Activated T-cell treated with anti-CD3 and anti-CD28 coated beads, Interleukin-2, amount 50 U/mL, for 72 hours (primary cell): ENCODE data around the gene SLC35D3. TPM values are rescaled to one million over a fixed set of nuclear protein-coding genes. Genes with fewer than 3 reads are reported as not detected.
"Not testable (repeated sequence)": the region's sequence is repeated elsewhere in the genome, so short reads cannot be mapped to it uniquely, and the experiment has no call there.

Source experiments
- ATAC-seq, 2 donors: fragments of 150-1000 bp; cut with Tn5 transposase; replicated peaks in 1 of 2; 2 replicates each; pipeline ENCODE4 v1.10.0; 2021; ENCODE audit warnings: moderate library complexity in 2 of 2, mild to moderate bottlenecking in 1 of 2
- DNase-seq, 2 donors: peaks; one replicate each; pipeline ENCODE4 v3.0.0; 2021 to 2022; ENCODE audit warnings: mixed read lengths in 1 of 2
- H3K27ac Mint-ChIP-seq: one replicate; pipeline ENCODE4 v1.8.0; 2022; ENCODE audit warnings: mild to moderate bottlenecking, moderate library complexity, mixed read lengths
- H3K27me3 Mint-ChIP-seq: one replicate; pipeline ENCODE4 v1.8.0; 2022; ENCODE audit warnings: low read depth, mixed read lengths
- H3K36me3 Mint-ChIP-seq, 2 donors: one replicate each; pipeline ENCODE4 v1.8.0; 2022; ENCODE audit warnings: mixed read lengths in 2 of 2, mild to moderate bottlenecking in 1 of 2; ENCODE audit not compliant: insufficient read depth in 2 of 2
- H3K4me1 Mint-ChIP-seq: one replicate; pipeline ENCODE4 v1.8.0; 2022; ENCODE audit warnings: low read depth, mixed read lengths
- H3K4me3 Mint-ChIP-seq, 2 donors: one replicate each; pipeline ENCODE4 v1.8.0; 2022; ENCODE audit warnings: mild to moderate bottlenecking in 2 of 2, mixed read lengths in 2 of 2, moderate library complexity in 2 of 2
- H3K9me3 Mint-ChIP-seq, 2 donors: one replicate each; pipeline ENCODE4 v1.8.0; 2022; ENCODE audit warnings: mixed read lengths in 2 of 2
- total RNA-seq, 2 donors: library from RNA; stranded (reverse); gene quantifications; one replicate each; pipeline ENCODE4 v1.2.3, GENCODE V29; 2022

Gene SLC35D3
- total RNA-seq, 2 donors from 2014 or later, result not detected

DNA sequence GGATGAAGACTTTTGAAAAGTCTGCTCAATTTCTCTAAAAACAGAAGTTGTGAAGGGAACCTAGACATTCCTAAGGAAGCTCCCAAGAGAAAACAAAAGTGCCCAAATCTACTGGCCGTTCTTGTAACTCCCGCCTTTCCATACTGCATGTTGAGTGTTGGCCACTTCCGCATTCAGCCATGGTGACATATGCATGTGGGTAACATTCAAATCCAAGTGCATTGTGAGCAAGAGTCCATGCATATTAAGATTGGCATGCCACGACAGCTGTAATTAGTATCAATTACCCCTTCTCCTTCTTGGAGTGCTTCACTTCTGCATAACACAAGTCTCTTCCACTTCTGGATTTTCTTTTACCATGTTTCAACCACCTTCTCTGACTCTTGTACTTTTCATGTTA is 8.4 kb downstream of the SLC35D3 start:
- Mint-ChIP-seq H3K27ac (no peak overlapping the region), H3K9me3 (no peaks in the 10 kb centered on the region), H3K36me3 (no peaks in the 10 kb centered on the region), H3K4me1 (no peaks in the 10 kb centered on the region), H3K4me3 (no peak overlapping the region), H3K27me3 (peaks cover 60% of the 10 kb centered on the region)
- ATAC-seq (no peak), DNase-seq (no peak)

DNA sequence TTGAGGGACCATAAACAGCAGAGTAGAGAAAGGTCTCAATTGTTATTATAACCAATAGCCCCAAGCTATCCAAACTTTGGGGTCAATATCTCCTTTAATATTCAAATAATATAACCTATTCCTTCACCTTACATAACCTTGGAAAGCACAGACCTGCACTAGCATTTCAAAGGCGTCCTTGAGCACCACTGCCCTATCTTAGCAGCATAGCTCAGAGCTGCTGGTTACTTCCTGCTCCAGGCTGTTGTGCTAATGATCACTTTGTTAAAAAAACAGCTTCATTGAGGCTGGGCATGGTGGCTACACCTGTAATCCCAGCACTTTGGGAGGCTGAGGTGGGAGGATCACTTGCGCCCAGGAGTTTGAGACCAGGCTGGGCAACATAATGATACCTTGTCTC is 10.5 kb downstream of the SLC35D3 start:
- no peaks in the 10 kb centered on the region for H3K36me3 Mint-ChIP-seq
- no peak overlapping the region for H3K27ac Mint-ChIP-seq
- no peak overlapping the region for H3K4me3 Mint-ChIP-seq
- H3K4me1 Mint-ChIP-seq, result no peaks in the 10 kb centered on the region
- no peaks in the 10 kb centered on the region for H3K9me3 Mint-ChIP-seq
- peaks cover 60% of the 10 kb centered on the region for H3K27me3 Mint-ChIP-seq
- DNase-seq (no peak), ATAC-seq (no peak)

DNA sequence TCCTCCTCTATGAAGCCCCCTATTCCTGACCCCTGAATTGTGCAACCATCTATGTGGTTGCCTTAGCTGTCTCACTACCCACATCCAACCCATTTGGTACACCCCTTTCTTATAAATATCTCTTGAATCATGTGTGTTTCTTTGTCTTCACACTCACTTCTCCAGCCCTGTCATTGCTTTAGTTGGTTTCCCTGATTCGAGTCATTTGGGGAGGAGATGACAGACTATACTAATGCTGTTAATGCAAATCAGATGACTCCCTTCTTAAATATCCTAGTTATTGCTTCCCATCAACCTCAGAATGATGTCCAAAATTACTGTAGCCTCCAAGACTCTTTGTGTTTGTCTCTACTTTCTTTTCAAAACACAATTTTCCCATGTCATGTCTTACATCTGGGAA is 23.0 kb downstream of the SLC35D3 start:
- peaks cover 5 to 11% of the 10 kb centered on the region in 2 donors for H3K36me3 Mint-ChIP-seq
- H3K27me3 Mint-ChIP-seq, result peaks cover 7% of the 10 kb centered on the region
- H3K4me1 Mint-ChIP-seq, result no peaks in the 10 kb centered on the region
- ATAC-seq (peak; percentile 76), DNase-seq (no peak)
- peaks cover 4 to 12% of the 10 kb centered on the region in 2 donors for H3K9me3 Mint-ChIP-seq
- no peak overlapping the region for H3K27ac Mint-ChIP-seq
- H3K4me3 Mint-ChIP-seq, result no peak overlapping the region

DNA sequence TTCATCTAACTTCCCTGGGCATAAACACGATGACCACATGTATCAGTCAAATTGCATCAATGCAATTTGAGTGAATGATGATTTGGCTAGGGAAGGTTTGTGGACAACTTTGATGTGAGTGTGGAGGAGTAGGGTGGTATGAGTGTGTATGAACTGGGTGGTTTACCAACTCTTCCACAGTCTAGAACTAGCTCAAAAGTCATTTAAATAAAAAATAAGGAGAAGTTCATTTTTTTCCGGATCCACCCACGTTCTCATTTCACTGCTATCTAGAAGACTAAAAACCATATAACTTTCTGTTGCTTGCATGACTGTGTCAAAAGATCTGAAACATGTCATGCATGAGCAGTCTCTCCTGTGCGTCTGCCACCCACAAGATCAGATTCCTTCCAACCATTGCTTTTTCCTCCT is 23.6 kb downstream of the SLC35D3 start:
- peaks cover 4 to 12% of the 10 kb centered on the region in 2 donors for H3K9me3 Mint-ChIP-seq
- DNase-seq, result peak in 1 of 2 donors; percentile 22
- peaks cover 7% of the 10 kb centered on the region for H3K27me3 Mint-ChIP-seq
- H3K36me3 Mint-ChIP-seq, result peaks cover 5 to 9% of the 10 kb centered on the region in 2 donors
- ATAC-seq, result peak; percentile 90 to 91
- H3K4me1 Mint-ChIP-seq, result no peaks in the 10 kb centered on the region
- H3K4me3 Mint-ChIP-seq, result no peak overlapping the region
- no peak overlapping the region for H3K27ac Mint-ChIP-seq

DNA sequence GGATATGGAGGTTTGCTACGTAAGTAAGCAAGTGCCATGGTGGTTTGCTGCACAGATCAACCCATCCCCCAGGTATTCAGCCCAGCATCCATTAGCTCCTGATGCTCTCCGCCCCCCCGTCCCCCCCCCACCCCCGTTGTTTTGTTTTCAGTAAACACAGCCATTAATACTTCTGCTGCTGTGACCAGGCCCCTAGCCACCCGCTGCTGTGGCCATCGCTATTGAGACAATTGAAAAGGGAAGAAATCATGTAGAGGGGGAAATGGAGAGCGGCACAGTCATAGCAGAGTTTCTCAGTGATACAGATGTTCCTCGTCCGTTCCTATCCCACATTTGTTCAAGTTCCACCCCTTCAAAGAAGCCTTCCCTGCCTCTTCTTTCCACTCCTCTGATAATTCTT is 24.9 kb downstream of the SLC35D3 start:
- Mint-ChIP-seq H3K4me3 (no peak overlapping the region), H3K4me1 (no peaks in the 10 kb centered on the region), H3K27me3 (peaks cover 7% of the 10 kb centered on the region), H3K9me3 (peaks cover 0 to 5% of the 10 kb centered on the region in 2 donors), H3K27ac (no peak overlapping the region), H3K36me3 (peaks cover 0 to 3% of the 10 kb centered on the region in 2 donors)
- no peak for ATAC-seq
- no peak for DNase-seq

DNA sequence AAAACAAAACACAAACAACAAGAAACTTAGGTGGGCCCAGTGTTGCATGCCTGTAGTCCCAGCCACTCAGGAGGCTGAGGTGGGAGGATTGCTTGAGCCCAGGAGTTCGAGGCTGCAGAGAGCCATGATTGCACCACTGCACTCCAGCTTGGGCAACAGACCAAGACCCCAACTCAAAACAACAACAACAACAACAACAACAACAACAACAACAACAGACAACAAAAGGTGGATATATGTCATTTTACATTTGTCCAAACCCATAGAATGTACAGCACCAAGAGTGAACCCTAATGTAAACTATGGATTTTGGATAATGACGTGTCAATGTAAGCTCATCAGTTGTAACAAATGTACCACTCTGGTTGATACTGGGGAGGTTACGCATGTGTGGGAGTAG is 27.9 kb downstream of the SLC35D3 start:
- DNase-seq, H3K4me1 Mint-ChIP-seq, H3K9me3 Mint-ChIP-seq, H3K27ac Mint-ChIP-seq, H3K4me3 Mint-ChIP-seq, H3K36me3 Mint-ChIP-seq, H3K27me3 Mint-ChIP-seq, ATAC-seq: not testable (repeated sequence)

DNA sequence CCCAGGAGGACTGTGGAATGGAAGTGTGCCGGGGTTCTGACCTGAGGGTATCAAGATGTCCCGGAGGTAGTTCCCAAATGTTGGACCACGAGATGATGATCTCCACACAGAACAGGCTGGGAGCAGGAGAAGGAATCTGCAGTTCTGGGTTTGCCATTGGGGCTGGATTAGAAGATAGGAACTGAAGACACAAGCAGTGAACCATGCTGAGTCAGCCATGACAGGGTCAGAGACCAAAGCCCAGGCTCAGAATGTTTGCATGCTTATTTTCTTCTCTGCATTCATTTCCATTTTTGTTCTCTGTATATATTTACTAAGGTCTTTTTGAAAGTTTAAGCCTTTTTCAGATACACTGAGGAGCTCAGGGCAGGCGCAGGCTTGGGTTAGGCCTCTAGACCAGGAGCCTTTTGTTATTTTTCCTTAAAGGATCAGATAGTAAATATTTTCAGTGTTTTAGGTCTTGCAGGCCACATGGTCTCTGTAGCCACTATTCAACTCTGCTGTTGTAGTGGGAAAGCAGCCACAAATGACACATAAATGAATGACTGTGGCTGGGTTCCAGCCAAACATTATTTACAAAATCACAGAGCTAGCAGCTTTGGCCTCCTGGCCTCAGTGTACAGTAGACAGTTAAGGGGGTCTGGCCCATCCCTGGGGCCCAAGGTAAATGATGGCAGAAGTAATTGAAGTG is 28.5 kb downstream of the SLC35D3 start:
- no peak overlapping the region for H3K4me3 Mint-ChIP-seq
- peaks cover 0 to 1% of the 10 kb centered on the region in 2 donors for H3K36me3 Mint-ChIP-seq
- peaks cover 13% of the 10 kb centered on the region for H3K27me3 Mint-ChIP-seq
- no peak for DNase-seq
- no peak for ATAC-seq
- H3K9me3 Mint-ChIP-seq, result no peaks in the 10 kb centered on the region
- H3K4me1 Mint-ChIP-seq, result no peaks in the 10 kb centered on the region
- H3K27ac Mint-ChIP-seq, result no peak overlapping the region

DNA sequence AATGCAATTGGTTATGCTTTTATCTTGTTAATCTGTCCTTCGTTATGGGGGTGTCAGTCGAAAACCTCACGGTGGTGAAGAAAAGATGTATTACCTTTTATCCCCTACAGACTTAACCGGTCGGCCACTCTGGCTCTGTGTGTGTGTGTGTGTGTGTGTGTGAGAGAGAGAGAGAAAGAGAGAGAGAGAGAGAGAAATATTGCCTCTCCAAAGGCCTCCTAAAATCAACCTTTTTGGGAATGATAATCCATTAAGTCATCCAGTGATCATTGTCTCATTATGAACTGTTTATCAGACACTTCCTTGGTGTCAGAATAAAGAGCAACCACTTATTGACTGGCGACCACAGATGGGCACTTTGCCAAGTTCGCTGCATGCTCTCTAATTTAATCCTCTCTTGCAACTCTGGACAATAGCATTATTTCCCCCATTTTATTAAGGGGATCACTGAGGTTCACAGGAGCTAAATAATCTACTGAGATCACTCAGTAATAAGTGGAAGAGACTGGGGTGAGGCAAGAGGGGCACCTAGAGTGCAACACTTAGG is 30.7 kb downstream of the SLC35D3 start:
- Mint-ChIP-seq H3K9me3 (no peaks in the 10 kb centered on the region), H3K27me3 (peaks cover 14% of the 10 kb centered on the region), H3K27ac (no peak overlapping the region), H3K4me1 (peaks cover 8% of the 10 kb centered on the region), H3K4me3 (no peak overlapping the region), H3K36me3 (no peaks in the 10 kb centered on the region)
- no peak for DNase-seq
- ATAC-seq, result no peak

DNA sequence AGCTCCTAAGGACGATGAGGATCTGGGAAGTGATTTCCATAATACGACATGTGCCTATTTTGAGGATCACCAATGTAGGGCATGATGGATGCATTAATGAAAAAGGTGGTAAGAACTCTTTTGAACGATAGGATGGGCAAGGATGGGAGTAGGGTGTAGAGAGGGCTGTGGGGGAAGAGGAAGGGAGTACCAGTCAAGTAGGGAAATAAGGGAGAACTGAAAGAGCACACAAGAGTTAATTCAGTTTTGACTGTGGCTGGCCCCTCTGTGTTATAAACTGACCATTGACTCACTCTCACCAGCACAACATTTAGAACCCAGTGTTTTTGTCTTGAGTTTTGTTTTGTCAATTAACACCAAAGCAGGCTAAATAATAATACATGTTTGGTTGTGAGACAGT is 33.0 kb downstream of the SLC35D3 start:
- Mint-ChIP-seq H3K4me3 (no peak overlapping the region), H3K9me3 (no peaks in the 10 kb centered on the region), H3K4me1 (peaks cover 8% of the 10 kb centered on the region), H3K27me3 (peaks cover 24% of the 10 kb centered on the region), H3K27ac (no peak overlapping the region), H3K36me3 (no peaks in the 10 kb centered on the region)
- DNase-seq (no peak), ATAC-seq (no peak)

DNA sequence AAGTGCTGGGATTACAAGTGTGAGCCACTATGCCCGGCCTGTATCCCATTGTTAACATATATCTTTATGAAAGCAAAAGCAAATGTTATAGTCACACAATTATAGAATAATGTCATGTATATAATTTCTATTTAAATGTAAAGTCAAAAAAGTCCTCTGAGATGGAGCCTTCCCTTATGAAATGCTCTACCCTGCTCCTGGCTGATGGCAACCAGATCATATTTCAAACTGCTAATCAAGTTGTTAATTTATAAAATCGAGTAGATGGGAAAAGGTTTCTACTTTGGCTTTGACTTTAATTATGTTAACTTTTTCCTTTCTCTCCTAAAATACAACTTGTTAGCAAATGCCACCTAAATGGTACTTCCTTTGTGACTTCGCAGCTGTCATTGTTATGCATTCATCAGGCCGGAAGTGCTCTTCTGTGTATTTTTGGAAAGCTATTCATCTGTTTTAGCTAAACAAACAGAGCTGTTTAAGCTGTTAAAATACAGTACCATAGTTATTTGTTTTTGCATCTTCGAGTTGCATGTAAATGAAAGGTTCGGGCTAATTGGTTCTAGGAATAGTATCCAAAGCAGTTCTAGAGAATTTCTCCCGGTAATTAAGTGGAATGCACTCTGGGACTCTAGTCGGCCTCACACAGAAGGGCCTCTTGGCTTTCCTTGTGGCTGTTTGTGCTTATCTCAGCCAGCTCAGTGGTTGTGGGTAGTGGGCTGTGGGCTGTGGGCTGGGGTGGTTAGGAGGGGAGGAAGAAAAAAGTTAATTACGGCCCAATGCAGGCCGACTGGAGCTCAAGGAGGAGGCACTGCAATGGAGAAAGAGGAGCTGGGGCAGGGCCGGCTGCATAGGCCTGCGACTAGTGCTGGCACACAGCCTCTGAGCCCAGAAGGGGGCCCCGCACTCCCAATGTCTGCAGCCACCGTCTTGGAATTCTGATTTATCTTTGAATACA is 34.8 kb downstream of the SLC35D3 start:
- DNase-seq, result no peak
- no peak for ATAC-seq
- Mint-ChIP-seq H3K27ac (no peak overlapping the region), H3K4me1 (peaks cover 8% of the 10 kb centered on the region), H3K9me3 (no peaks in the 10 kb centered on the region), H3K27me3 (peaks cover 28% of the 10 kb centered on the region), H3K4me3 (no peak overlapping the region), H3K36me3 (no peaks in the 10 kb centered on the region)

DNA sequence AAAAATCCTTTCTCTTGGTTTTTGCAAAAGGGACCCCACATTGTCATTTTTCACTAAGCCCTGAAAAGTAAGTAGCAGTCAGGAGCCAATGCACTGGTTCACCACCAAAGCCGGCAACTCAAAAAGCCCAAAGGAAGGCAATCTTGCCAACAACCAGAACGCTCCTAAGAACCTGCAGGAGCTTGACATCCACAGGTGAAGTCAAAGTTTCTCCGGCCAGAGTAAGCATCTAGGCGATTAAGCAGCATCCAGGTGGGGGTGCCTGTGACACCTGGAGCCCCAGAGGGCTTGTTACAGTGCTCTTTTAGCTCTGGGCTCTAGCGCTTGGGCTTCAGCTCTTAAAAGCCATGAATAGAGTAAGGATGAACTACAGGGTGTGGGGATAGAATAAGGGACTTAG is 36.1 kb downstream of the SLC35D3 start:
- peaks cover 8% of the 10 kb centered on the region for H3K4me1 Mint-ChIP-seq
- ATAC-seq, result no peak
- no peak overlapping the region for H3K4me3 Mint-ChIP-seq
- no peaks in the 10 kb centered on the region for H3K9me3 Mint-ChIP-seq
- no peaks in the 10 kb centered on the region for H3K36me3 Mint-ChIP-seq
- H3K27me3 Mint-ChIP-seq, result peaks cover 27% of the 10 kb centered on the region
- no peak for DNase-seq
- H3K27ac Mint-ChIP-seq, result no peak overlapping the region

DNA sequence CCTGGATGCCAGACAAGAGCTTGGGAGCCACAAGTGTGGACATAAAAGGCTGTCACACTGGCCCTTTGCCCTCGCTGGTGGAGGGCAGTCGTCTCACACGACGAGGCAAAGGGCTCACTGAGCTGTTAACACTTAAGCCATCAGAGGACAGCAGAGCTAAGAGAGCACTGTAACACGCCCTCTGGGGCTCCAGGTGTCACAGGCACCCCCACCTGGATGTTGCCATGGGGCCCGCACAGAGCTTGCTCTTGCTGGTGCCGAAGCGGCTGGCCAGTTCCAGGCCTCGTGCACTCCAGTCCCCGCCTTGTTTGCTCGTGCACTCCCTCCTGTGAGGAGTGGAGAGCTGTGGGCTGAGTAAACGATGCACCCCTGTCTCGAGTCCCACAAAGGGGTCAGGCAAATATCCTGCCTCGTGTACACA is 37.4 kb downstream of the SLC35D3 start:
- no peak for DNase-seq
- no peak for ATAC-seq

DNA sequence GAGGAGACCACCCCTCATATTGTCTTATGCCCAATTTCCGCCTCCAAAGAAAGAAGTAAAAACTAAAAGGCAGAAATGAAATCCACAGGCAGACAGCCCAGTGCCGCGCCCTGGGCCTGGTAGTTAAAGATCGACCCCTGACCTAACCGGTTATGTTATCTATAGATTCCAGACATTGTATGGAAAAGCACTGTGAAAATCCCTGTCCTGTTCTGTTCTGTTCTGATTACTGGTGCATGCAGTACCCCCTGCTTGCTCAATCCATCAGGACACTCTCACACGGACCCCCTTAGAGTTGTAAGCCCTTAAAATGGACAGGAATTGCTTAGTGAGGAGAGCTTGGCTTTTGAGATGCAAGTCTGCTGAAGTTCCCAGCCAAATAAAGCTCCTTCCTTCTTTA is 37.8 kb downstream of the SLC35D3 start:
- H3K27ac Mint-ChIP-seq, H3K4me3 Mint-ChIP-seq, DNase-seq, H3K4me1 Mint-ChIP-seq, ATAC-seq, H3K36me3 Mint-ChIP-seq, H3K9me3 Mint-ChIP-seq: not testable (repeated sequence)
- H3K27me3 Mint-ChIP-seq, result peaks cover 23% of the 10 kb centered on the region

More for the DNA sequence above, 37.4 kb downstream of the SLC35D3 start:
- Mint-ChIP-seq H3K4me1 (peaks cover 8% of the 10 kb centered on the region), H3K9me3 (no peaks in the 10 kb centered on the region), H3K27me3 (peaks cover 26% of the 10 kb centered on the region), H3K4me3 (no peak overlapping the region), H3K36me3 (no peaks in the 10 kb centered on the region), H3K27ac (no peak overlapping the region)
